Fibroblast of mammary gland (primary cell): ENCODE results near the gene CASS4.

Experiments
- DNase-seq: peaks from one replicate; pipeline ENCODE4 v3.0.0-alpha.2; 2010; ENCODE audit warnings: low read depth
- H3K4me3 ChIP-seq: 2 replicates; pipeline ENCODE4 v1.5.1; 2011; ENCODE audit warnings: low read depth, mild to moderate bottlenecking, low read length, moderate library complexity; ENCODE audit not compliant: control insufficient read depth
- TF ChIP-seq, protein P1 (sequence below): conservative IDR thresholded peaks from 2 replicates; pipeline ENCODE4 v1.5.1; 2011; ENCODE audit warnings: low read depth, low read length, inconsistent platforms; ENCODE audit not compliant: control insufficient read depth, insufficient read depth

The CASS4 gene

DNA sequence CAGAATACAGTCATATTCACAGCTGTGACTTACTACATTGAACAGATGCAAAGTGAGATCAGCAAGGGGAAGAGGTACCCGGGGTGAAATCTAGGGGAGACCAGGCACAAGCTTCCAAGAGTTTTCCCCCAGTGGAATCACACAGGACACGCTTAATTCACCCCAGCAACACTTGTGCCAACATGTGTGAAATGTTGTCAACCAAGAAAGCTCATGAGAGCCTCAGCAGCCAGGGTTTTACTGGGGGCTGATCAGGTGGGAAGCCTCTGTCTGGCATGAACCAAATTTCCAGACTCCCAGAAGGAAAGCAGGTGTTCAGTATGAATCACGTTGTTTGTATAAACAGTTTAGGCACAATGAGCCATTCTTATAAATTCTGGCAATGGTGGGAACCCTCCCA is 49.5 kb downstream of the CASS4 start:
- no peak overlapping the region for H3K4me3 ChIP-seq
- no peak for DNase-seq
- TF ChIP-seq, protein P1, sequence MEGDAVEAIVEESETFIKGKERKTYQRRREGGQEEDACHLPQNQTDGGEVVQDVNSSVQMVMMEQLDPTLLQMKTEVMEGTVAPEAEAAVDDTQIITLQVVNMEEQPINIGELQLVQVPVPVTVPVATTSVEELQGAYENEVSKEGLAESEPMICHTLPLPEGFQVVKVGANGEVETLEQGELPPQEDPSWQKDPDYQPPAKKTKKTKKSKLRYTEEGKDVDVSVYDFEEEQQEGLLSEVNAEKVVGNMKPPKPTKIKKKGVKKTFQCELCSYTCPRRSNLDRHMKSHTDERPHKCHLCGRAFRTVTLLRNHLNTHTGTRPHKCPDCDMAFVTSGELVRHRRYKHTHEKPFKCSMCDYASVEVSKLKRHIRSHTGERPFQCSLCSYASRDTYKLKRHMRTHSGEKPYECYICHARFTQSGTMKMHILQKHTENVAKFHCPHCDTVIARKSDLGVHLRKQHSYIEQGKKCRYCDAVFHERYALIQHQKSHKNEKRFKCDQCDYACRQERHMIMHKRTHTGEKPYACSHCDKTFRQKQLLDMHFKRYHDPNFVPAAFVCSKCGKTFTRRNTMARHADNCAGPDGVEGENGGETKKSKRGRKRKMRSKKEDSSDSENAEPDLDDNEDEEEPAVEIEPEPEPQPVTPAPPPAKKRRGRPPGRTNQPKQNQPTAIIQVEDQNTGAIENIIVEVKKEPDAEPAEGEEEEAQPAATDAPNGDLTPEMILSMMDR, result no peak

DNA sequence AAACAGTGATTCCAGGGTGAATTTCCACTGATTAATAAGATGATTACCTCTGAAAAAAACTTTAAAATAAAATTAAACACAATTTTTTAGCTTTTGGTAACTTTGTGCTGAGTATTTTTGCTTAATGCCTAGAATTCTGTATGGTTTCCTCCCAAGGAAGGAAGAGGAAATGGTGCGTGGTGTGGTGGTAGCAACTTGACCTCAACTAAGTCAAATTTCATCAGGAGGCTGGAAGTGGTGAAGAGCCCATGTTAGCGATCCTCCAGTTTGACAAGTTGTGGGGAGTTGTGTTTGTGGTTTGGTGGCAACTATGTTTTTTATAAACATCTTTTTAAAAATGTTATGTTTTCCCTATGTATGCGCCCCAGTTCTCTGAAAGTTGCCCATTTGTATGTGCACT is 51.4 kb downstream of the CASS4 start:
- no peak for DNase-seq
- no peak overlapping the region for H3K4me3 ChIP-seq
- TF ChIP-seq, protein P1, result no peak

DNA sequence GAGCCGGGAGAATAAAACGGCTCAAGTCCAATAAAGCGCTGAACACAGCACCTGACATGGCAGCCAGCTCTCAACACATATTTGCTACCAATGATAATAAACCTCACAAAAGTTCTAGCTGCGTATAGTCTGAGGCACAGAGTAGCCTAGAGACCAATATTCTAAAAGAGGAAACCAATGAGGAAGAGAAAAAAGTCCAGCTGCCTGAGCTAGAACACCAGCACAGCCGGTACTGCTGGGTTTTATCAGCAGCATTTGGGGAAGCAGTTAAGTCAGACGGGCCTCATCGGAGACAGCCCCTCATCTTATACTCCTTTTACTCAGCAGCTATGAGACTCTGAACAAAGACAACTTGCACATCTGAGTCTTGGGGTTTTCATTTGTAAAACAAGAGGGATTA is 53.9 kb downstream of the CASS4 start:
- no peak for DNase-seq
- TF ChIP-seq, protein P1, result no peak
- no peak overlapping the region for H3K4me3 ChIP-seq

DNA sequence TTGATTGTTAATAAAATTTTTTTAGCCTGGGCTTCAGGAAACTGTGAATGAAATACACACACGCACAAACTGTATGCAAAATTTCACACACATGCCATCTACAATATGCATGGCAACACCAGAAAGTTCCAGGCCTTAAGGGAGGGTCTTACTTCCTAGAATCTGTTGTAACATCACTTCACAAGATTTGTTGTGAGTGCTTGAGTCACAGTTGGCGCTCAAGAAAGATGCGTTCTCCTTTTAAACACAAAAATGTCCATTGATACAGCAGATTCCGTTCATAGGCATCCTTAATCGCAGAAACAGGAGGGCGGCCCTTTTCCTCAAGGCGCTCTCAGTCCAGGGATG is 55.9 kb downstream of the CASS4 start:
- TF ChIP-seq, protein P1, result no peak
- DNase-seq, result no peak
- H3K4me3 ChIP-seq, result peak overlapping the region; percentile 99

DNA sequence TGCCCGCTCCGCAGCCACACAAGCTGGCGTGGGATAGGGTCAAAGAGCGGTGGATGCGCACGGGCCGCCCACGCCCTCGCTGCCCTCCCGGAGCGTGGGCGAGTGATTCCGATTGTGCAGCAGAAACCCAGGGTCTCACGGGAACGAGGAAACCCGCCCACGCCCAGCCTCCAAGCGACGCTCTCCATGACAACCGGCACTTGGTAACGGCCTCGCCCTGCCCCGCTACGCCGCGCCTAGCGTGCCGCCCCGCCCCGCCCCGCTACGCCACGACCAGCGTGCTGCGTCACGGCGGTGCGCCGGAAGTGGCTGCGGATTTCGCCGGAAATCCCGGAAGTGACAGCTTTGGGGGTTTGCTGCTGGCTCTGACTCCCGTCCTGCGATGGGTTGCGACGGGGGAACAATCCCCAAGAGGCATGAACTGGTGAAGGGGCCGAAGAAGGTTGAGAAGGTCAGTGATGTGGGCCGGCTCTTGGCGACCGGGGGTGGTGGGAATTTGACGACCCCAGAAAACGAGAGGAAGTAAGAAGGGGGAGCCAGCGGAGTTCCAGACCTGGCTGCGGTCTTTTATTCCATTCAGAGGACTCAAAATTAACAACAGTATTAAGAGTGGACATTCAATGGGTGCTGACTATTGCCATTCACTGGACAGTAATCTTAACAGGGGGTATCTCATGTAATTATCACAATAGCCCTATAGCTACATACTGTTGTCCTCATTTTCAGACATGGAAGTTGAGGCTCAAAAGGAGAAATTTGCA is 56.4 kb downstream of the CASS4 start, which contains the start of gene RTF2:
TSS of gene RTF2 (plus strand) at position 312 of the 761 bp plus-strand sequence. CDS start at position 383, 71 bp downstream.
- TF ChIP-seq, protein P1, result no peak
- peak within 1 kb of the TSS; percentile 99 for H3K4me3 ChIP-seq
- DNase-seq, result peak; percentile 98

DNA sequence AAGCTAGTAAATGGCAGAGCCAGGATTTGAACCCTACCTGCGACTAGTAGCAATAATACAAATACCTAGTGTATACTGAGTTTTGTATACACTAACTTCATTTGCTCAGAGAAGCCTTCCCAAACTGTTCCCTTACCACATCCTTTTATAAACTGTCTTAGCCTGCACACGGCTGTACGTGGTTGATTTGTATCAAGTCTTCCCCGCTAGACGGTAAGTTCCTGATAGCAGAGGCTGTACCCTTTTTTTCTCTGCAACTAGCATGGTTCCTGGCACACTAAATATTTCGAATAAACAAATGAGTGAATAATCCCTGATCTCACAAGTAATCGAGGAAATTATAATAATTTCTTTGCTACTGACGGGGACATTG is 57.0 kb downstream of the CASS4 start:
- peak overlapping the region; percentile 99 for H3K4me3 ChIP-seq
- no peak for DNase-seq
- TF ChIP-seq, protein P1, result no peak
